Measurements from ENCODE around the gene TOR2A. TPM values are rescaled to one million over a fixed set of nuclear protein-coding genes. Genes with fewer than 3 reads are reported as not detected.

Gene TOR2A
- polyA plus RNA-seq, 1 donor = 16.5 TPM

GRCh38 chr9:127730262-127730661 is 4.8 kb downstream of the TOR2A start:
- Histone ChIP-seq H3K4me1 (ENCODE audit: control insufficient read depth, insufficient read depth, low read length) (peaks cover 7% of the 10 kb centered on the region), H3K4me3 (ENCODE audit: low read length) (no peak overlapping the region), H3K27me3 (ENCODE audit: control insufficient read depth, insufficient read depth, low read length) (no peaks in the 10 kb centered on the region), H3K27ac (ENCODE audit: low read length) (no peak overlapping the region), H3K36me3 (ENCODE audit: control insufficient read depth, insufficient read depth, low read length) (peaks cover 20% of the 10 kb centered on the region), H3K9me3 (ENCODE audit: control insufficient read depth, low read depth, low read length) (no peaks in the 10 kb centered on the region)
- no CpG with 5 or more reads among the region's 9 CpGs for WGBS (ENCODE audit: insufficient coverage, low lambda C conversion rate)
- no peak for DNase-seq

DNA sequence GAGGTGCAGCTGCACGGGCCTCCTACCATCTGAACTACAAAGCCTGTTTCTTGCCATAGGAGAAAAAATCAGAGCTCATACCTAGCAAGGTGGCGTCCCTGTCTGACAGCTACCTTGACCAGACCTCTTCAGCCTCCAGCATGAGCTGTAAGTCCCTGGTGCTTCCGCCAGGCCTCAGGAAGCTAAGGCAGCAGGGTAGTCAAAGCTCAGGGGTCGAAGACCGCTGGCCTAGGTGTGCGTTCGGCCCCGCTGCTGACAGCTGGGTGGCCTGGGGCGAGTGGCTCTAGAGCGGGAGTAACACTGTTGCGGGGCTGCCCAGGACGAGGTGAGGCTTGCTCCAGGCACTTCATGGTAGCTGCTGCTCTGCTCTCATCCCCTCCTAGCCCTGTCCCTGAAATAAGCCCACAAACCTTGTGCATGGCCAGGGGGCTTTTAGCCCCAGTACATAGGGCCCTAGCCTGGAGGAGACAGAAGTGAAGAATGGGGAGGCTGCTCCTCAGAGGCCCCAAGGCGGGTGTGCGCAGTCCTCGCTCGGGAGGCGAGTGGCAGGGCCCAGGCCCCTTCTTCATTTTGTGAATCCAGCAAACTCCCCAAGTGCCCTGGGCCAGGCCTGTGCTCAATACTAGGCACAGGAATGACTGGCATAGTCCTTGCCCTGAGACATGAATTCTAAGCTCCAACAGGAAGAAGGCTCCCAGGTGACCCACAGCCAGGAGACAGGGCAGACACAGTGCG is 5.4 kb downstream of the TOR2A start:
- no peak for DNase-seq
- H3K36me3 ChIP-seq (ENCODE audit: control insufficient read depth, insufficient read depth, low read length) = peaks cover 20% of the 10 kb centered on the region
- no peak overlapping the region for H3K27ac ChIP-seq (ENCODE audit: low read length)
- WGBS (ENCODE audit: insufficient coverage, low lambda C conversion rate) = no CpG with 5 or more reads among the region's 18 CpGs
- no peaks in the 10 kb centered on the region for H3K27me3 ChIP-seq (ENCODE audit: control insufficient read depth, insufficient read depth, low read length)
- no peak overlapping the region for H3K4me3 ChIP-seq (ENCODE audit: low read length)
- H3K4me1 ChIP-seq (ENCODE audit: control insufficient read depth, insufficient read depth, low read length) = peaks cover 7% of the 10 kb centered on the region
- peaks cover under 1% of the 10 kb centered on the region for H3K9me3 ChIP-seq (ENCODE audit: control insufficient read depth, low read depth, low read length)

DNA sequence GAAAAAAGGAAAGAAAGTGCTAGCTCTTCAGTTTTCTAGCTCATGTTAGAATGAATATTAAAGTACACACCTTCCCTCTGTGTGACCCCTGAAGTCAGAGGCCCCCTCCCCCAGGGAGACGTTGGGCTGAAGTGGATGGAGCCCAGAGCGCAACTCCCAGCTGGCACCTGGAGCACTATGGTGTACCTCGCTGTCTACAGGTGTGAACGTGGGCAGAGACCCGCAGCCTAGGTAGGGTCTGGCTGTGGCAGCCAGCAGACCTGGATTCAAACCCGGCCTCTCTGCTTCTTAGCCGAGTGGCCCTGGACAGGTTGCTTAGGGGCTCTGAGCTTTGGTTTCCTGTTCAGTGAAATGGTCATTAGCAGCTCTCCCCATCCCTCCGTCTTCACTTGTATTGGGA is 6.3 kb downstream of the TOR2A start:
- H3K36me3 ChIP-seq (ENCODE audit: control insufficient read depth, insufficient read depth, low read length) = peaks cover 20% of the 10 kb centered on the region
- H3K4me1 ChIP-seq (ENCODE audit: control insufficient read depth, insufficient read depth, low read length) = no peaks in the 10 kb centered on the region
- H3K27me3 ChIP-seq (ENCODE audit: control insufficient read depth, insufficient read depth, low read length) = no peaks in the 10 kb centered on the region
- no CpG with 5 or more reads among the region's 8 CpGs for WGBS (ENCODE audit: insufficient coverage, low lambda C conversion rate)
- H3K9me3 ChIP-seq (ENCODE audit: control insufficient read depth, low read depth, low read length) = peaks cover 3% of the 10 kb centered on the region
- H3K27ac ChIP-seq (ENCODE audit: low read length) = no peak overlapping the region
- no peak for DNase-seq
- no peak overlapping the region for H3K4me3 ChIP-seq (ENCODE audit: low read length)

GRCh38 chr9:127726871-127727270 is 8.2 kb downstream of the TOR2A start:
- WGBS (ENCODE audit: insufficient coverage, low lambda C conversion rate) = no CpG with 5 or more reads among the region's 8 CpGs
- DNase-seq = no peak
- Histone ChIP-seq H3K4me1 (ENCODE audit: control insufficient read depth, insufficient read depth, low read length) (no peaks in the 10 kb centered on the region), H3K9me3 (ENCODE audit: control insufficient read depth, low read depth, low read length) (peaks cover 3% of the 10 kb centered on the region), H3K4me3 (ENCODE audit: low read length) (no peak overlapping the region), H3K36me3 (ENCODE audit: control insufficient read depth, insufficient read depth, low read length) (peaks cover 6% of the 10 kb centered on the region), H3K27me3 (ENCODE audit: control insufficient read depth, insufficient read depth, low read length) (no peaks in the 10 kb centered on the region), H3K27ac (ENCODE audit: low read length) (no peak overlapping the region)

DNA sequence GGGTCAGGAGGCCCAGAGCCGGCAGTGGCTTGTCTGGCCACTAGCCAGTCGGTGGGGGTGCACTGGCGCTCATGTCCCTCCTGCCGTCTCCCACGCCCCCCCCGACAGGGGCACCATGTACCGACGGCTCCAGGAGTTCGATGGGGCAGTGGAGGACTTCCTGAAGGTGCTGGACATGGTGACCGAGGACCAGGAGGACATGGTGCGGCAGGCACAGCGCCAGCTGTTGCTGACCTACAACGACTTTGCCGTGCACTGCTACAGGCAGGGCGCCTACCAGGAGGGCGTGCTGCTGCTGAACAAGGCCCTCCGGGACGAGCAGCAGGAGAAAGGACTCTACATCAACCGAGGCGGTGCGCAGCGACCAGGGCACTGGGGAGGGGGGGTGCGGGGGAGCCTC is 11.1 kb downstream of the TOR2A start:
- Histone ChIP-seq H3K9me3 (ENCODE audit: control insufficient read depth, low read depth, low read length) (peaks cover 3% of the 10 kb centered on the region), H3K36me3 (ENCODE audit: control insufficient read depth, insufficient read depth, low read length) (no peaks in the 10 kb centered on the region), H3K27me3 (ENCODE audit: control insufficient read depth, insufficient read depth, low read length) (no peaks in the 10 kb centered on the region), H3K4me3 (ENCODE audit: low read length) (no peak overlapping the region), H3K27ac (ENCODE audit: low read length) (no peak overlapping the region), H3K4me1 (ENCODE audit: control insufficient read depth, insufficient read depth, low read length) (no peaks in the 10 kb centered on the region)
- DNase-seq = no peak
- no CpG with 5 or more reads among the region's 23 CpGs for WGBS (ENCODE audit: insufficient coverage, low lambda C conversion rate)

GRCh38 chr9:127723444-127723843 is 11.7 kb downstream of the TOR2A start:
- no peak for DNase-seq
- Histone ChIP-seq H3K4me3 (ENCODE audit: low read length) (no peak overlapping the region), H3K36me3 (ENCODE audit: control insufficient read depth, insufficient read depth, low read length) (no peaks in the 10 kb centered on the region), H3K27me3 (ENCODE audit: control insufficient read depth, insufficient read depth, low read length) (no peaks in the 10 kb centered on the region), H3K4me1 (ENCODE audit: control insufficient read depth, insufficient read depth, low read length) (no peaks in the 10 kb centered on the region), H3K9me3 (ENCODE audit: control insufficient read depth, low read depth, low read length) (peaks cover 3% of the 10 kb centered on the region), H3K27ac (ENCODE audit: low read length) (no peak overlapping the region)
- WGBS (ENCODE audit: insufficient coverage, low lambda C conversion rate) = no CpG with 5 or more reads among the region's 5 CpGs

GRCh38 chr9:127723013-127723412 is 12.1 kb downstream of the TOR2A start:
- no CpG with 5 or more reads among the region's 13 CpGs for WGBS (ENCODE audit: insufficient coverage, low lambda C conversion rate)
- H3K27me3 ChIP-seq (ENCODE audit: control insufficient read depth, insufficient read depth, low read length) = no peaks in the 10 kb centered on the region
- no peak for DNase-seq

GRCh38 chr9:127722055-127722745 is 12.9 kb downstream of the TOR2A start:
- Histone ChIP-seq H3K9me3 (ENCODE audit: control insufficient read depth, low read depth, low read length) (peaks cover 3% of the 10 kb centered on the region), H3K4me1 (ENCODE audit: control insufficient read depth, insufficient read depth, low read length) (no peaks in the 10 kb centered on the region), H3K36me3 (ENCODE audit: control insufficient read depth, insufficient read depth, low read length) (no peaks in the 10 kb centered on the region), H3K27ac (ENCODE audit: low read length) (no peak overlapping the region), H3K4me3 (ENCODE audit: low read length) (no peak overlapping the region), H3K27me3 (ENCODE audit: control insufficient read depth, insufficient read depth, low read length) (no peaks in the 10 kb centered on the region)
- DNase-seq = no peak
- no CpG with 5 or more reads among the region's 12 CpGs for WGBS (ENCODE audit: insufficient coverage, low lambda C conversion rate)

More at GRCh38 chr9:127723013-127723412, 12.1 kb downstream of the TOR2A start:
- no peak overlapping the region for H3K4me3 ChIP-seq (ENCODE audit: low read length)
- H3K36me3 ChIP-seq (ENCODE audit: control insufficient read depth, insufficient read depth, low read length) = no peaks in the 10 kb centered on the region
- peaks cover 3% of the 10 kb centered on the region for H3K9me3 ChIP-seq (ENCODE audit: control insufficient read depth, low read depth, low read length)
- H3K27ac ChIP-seq (ENCODE audit: low read length) = no peak overlapping the region
- H3K4me1 ChIP-seq (ENCODE audit: control insufficient read depth, insufficient read depth, low read length) = no peaks in the 10 kb centered on the region

- Histone ChIP-seq H3K4me1 (ENCODE audit: control insufficient read depth, insufficient read depth, low read length) (no peaks in the 10 kb centered on the region), H3K4me3 (ENCODE audit: low read length) (no peak overlapping the region), H3K36me3 (ENCODE audit: control insufficient read depth, insufficient read depth, low read length) (no peaks in the 10 kb centered on the region), H3K27ac (ENCODE audit: low read length) (no peak overlapping the region), H3K27me3 (ENCODE audit: control insufficient read depth, insufficient read depth, low read length) (no peaks in the 10 kb centered on the region), H3K9me3 (ENCODE audit: control insufficient read depth, low read depth, low read length) (peaks cover 3% of the 10 kb centered on the region)
- no CpG with 5 or more reads among the region's 11 CpGs for WGBS (ENCODE audit: insufficient coverage, low lambda C conversion rate)
- DNase-seq = no peak
Measured at GRCh38 chr9:127721391-127721821, 13.7 kb downstream of the TOR2A start.

DNA sequence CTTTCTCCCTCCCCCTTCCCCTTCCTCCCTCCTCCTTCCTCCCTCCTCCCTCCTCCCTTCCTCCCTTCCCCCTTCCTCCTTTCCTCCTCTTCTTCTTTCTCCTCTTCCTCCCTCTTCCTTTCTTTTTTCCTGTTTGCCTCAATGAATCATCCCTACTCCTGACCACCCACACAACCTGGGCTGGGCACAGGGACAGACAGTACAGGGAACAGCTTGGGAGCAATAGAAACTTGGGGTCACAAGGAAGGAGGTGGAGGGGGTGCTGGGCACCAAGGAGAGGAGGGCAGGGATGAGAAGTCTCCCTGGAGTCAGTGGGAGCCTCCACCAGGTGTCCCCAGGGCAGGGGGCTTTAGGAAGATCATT is 14.2 kb downstream of the TOR2A start:
- Histone ChIP-seq H3K4me3 (ENCODE audit: low read length) (no peak overlapping the region), H3K27me3 (ENCODE audit: control insufficient read depth, insufficient read depth, low read length) (no peaks in the 10 kb centered on the region), H3K9me3 (ENCODE audit: control insufficient read depth, low read depth, low read length) (peaks cover 3% of the 10 kb centered on the region), H3K27ac (ENCODE audit: low read length) (no peak overlapping the region), H3K36me3 (ENCODE audit: control insufficient read depth, insufficient read depth, low read length) (no peaks in the 10 kb centered on the region), H3K4me1 (ENCODE audit: control insufficient read depth, insufficient read depth, low read length) (peaks cover 4% of the 10 kb centered on the region)
- no peak for DNase-seq

All from large intestine (tissue), 3 donors.